Ovary (tissue), 3 donors: ENCODE measurements around the gene SEC62.

Experiments
- EP300 ChIP-seq: sonication (generic); formaldehyde crosslinking; IDR thresholded peaks from one replicate; pipeline ENCODE4 v1.6.1; 2017; ENCODE audit warnings: antibody characterized with exemption
- POLR2A ChIP-seq: fragments of 450-650 bp; IDR thresholded peaks from one replicate; pipeline ENCODE4 v1.6.1; 2017; ENCODE audit warnings: antibody characterized with exemption, mild to moderate bottlenecking, moderate library complexity
- TF ChIP-seq, protein P1 (sequence below), 3 donors: fragments of 450-650 bp in 2 of 3; fragments of 200-600 bp in 1 of 3; IDR thresholded peaks; one replicate each; pipeline versions ENCODE4 v1.5.1 to v1.8.0; 2016 to 2022; ENCODE audit warnings: antibody characterized with exemption in 3 of 3, mild to moderate bottlenecking in 1 of 3
- donor health status: DM: no; HTN: no; CAD: no.

GRCh38 chr3:170023165-170023564 is 56.6 kb downstream of the SEC62 start:
- TF ChIP-seq, protein P1, sequence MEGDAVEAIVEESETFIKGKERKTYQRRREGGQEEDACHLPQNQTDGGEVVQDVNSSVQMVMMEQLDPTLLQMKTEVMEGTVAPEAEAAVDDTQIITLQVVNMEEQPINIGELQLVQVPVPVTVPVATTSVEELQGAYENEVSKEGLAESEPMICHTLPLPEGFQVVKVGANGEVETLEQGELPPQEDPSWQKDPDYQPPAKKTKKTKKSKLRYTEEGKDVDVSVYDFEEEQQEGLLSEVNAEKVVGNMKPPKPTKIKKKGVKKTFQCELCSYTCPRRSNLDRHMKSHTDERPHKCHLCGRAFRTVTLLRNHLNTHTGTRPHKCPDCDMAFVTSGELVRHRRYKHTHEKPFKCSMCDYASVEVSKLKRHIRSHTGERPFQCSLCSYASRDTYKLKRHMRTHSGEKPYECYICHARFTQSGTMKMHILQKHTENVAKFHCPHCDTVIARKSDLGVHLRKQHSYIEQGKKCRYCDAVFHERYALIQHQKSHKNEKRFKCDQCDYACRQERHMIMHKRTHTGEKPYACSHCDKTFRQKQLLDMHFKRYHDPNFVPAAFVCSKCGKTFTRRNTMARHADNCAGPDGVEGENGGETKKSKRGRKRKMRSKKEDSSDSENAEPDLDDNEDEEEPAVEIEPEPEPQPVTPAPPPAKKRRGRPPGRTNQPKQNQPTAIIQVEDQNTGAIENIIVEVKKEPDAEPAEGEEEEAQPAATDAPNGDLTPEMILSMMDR (IDR thresholded peaks at IDR 0.05): no peak
- TF ChIP-seq POLR2A: no peak
- no peak for TF ChIP-seq EP300
